CD4-positive, alpha-beta T cell treated with Interleukin-15 for 1 hour (primary cell): ENCODE data around the gene ANXA2R.
"Not testable (repeated sequence)": the region's sequence is repeated elsewhere in the genome, so short reads cannot be mapped to it uniquely, and the experiment has no call there.

ENCODE experiments used
- DNase-seq: peaks from one replicate; pipeline ENCODE4 v3.0.0-alpha.2; 2020

ANXA2R gene

DNA sequence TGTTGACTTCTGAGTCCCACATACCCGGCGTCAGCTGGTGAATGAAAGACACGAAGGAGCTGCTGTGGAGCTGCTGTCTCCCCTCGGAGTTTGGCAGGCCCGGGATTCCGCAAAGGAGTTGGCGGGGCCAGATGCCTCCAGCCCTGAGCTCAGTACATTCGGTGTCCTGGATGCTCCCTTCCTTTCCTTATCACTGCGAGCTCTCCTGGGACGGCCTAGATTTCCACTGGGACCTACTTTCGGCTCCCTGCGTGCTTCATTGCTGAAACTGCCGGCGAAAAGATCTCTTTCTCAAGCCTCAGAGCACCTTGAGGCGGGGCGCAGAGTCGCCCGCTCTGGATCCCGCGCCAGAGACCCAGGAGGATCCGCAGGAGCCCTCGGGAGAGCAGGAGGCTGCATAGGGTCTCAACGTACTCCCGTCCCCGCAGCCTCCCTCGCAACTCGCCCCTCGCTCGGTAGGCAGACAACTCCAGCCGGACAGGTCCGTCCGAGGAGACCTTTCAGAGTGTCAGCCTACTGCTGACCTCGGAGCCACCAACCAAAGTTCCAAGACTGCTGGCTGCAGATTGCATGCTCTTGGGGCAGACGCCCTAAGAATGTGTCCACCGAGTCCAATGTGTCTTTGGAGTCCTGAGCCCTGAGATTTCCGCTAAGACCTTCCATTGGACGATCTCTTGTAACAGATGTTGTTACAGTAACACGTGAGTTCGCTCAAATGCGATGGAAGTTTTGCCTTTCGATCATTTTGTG lies 6.1 kb downstream of the ANXA2R start:
- no peak for DNase-seq

DNA sequence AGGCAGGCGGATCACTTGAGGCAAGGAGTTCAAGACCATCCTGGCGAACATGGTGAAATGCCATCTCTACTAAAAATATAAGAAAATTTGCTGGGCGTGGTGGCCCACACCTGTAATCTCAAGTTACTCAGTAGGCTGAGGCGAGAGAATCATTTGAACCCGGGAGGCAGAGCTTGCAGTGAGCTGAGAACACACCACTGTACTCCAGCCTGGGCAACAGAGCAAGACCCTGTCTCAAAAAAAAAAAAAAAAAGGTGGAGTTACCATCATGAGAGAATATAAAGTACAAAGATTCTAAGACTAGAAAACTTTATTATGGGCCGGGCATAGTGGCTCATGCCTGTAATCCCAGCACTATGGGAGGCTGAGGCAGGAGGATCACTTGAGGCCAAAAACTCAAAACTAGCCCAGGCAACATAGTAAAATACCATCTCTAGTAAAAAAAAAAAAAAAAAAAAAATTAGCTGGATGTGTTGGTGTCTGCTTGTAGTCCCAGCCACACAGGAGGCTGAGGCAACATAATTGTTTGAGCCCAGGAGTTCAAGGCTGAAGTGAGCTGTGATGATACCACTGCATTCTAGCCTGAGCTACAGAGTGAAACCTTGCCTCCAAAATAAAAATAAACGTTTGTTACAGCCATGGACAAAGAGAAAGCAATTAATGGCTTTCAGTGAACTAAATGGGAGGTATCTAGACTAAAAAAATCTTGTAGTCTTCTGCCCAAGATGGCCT lies 12.9 kb downstream of the ANXA2R start:
- no peak for DNase-seq

DNA sequence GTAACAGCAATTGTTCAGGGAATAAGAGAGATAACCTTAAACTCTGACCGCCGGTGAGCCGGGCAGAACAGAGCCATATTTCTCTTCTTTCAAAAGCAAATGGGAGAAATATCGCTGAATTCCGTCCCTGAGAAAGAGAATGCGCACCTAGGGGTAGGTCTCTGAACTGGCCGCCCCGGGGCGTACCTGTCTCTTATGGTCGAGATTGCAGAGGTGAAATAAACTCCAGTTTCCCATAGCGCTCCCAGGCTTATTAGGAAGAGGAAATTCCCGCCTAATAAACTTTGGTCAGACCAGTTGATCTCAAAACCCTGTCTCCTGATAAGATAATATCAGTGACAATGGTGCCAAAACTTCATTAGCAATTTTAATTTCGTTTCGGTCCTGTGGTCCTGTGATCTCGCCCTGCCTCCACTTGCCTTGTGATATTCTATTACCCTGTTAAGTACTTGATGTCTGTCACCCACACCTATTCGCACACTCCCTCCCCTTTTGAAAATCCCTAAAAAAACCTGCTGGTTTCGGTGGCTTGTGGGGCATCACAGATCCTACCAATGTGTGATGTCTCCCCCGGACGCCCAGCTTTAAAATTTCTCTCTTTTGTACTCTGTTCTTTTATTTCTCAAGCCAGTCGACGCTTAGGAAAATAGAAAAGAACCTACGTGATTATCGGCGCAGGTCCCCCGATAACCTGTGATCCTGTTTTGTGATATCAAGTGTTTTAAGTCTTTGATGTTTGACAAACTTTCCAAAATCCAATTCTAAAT lies 14.8 kb downstream of the ANXA2R start:
- not testable (repeated sequence) for DNase-seq

DNA sequence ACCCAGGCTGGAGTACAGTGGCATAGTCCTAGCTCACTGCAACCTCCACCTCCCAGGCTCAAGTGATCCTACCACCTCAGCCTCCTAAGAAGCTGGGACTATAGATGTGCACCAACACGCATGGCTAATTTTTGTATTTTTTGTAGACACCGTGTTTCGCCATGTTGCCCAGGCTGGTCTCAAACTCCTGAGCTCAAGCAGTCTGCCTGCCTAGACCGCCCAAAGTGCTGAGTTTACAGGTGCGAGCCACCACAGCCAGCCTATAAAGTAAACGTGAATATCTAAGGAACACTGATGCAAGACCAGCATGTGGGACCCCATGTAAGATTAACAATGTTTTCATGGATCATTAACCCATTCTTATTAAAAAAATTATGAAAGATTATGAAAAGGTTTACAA lies 15.9 kb downstream of the ANXA2R start:
- DNase-seq: no peak

DNA sequence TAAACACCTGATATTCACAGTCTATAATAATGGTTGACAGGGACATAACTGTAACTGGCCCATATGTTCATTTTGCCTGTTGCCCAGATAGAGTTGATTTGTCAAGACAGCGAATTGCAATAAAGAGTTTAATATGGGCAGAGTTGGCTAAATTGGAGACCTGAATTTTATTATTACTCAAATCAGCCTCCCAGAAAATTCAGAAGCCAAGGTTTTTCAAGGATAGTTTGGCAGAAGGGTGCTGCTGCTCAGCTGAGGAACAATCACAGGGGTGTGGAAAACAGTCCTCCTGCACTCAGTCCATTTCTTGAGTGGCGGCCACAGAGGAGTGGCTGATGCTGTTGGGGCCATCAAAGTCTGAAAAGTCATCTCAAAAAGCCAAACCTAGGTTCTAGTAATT lies 19.0 kb downstream of the ANXA2R start:
- no peak for DNase-seq

DNA sequence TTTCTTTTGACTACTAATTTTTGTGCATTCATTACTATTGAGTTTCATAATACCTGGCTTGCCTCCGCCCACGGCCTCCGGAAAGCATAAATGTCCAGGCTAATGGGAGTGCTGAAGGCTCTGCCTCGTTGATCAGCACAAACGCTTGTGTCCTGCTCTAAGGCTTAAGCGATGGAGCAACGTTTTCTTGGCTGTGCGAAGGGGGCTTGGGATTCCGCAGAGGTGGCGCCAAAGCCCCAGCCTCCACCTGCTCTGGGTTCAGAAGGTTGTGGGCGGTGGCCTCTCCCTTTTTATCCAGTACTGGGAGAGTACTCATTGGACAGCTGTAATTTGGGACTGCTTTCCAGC lies 19.7 kb downstream of the ANXA2R start:
- DNase-seq: no peak

DNA sequence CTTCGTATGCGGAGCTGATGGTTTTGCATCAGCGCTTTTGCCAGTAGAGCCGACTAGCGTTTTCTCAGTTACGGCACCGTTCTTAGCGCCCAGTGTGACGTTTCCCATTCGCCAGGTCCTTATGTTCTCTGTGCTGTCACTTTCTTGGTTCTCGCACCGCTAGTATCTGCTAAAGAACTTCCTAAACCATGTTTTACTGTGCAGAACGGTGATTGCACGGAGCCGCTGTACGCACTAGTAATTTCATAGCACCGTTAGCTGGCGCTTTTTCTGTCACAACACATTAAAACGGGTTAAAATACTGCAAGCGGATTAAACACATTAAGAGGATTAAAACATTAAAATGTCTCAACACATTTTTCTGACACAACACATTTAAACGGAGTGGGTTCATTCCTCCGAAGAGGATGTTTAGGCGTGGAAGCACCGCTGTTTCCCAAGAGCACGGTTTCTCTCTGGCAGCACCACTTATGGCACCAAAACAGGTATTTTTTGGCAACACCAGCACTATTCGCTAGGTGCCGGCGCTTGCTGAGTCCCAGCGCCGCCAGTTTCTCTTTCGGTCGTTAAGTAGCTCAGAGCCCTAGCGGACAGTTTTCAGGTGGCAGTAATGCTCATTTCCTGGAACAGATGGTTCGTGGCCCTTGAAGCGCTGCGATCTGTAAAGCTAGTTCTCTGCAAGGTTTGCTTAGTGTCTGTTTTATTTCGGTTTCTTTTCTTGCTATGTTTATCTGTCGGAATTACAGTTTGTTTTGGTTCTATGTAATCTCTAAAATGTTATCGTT lies 20.3 kb downstream of the ANXA2R start:
- peak; percentile 91 for DNase-seq

DNA sequence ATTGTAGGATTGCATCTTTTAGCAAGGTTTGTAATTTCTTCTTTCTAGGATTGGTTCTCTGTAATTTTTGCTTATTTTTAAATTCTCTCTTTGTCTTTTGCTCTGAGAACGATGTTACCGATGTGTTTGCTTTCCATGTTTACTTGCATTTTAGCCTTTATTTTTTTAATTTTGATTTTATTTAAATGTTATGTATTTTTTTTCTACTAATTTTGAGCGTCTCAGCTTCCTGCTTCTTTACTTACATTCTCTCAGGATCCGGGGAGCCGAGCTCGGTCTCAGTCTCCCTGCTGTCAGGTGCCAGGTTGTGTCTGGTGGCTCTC lies 20.9 kb downstream of the ANXA2R start:
- DNase-seq: no peak

DNA sequence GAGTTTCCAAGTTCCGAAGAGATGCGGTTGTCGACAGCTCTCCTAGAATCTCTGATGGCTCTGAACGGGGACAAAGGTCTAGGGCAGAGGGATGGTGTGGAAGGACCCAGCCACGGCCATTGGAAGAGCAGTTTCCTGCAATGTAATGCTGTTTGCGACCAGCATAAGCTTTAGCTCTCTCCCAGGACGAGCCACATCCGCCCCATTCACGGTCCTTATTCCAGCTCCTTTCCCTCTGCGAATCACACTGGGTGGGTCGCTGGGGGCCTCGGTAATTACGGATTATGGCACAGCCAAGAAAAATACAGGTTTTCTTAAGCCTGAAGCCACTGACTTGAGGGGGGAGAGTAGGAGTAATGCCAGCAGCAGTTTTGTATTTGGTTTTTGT lies 22.7 kb downstream of the ANXA2R start:
- DNase-seq: peak; percentile 43

DNA sequence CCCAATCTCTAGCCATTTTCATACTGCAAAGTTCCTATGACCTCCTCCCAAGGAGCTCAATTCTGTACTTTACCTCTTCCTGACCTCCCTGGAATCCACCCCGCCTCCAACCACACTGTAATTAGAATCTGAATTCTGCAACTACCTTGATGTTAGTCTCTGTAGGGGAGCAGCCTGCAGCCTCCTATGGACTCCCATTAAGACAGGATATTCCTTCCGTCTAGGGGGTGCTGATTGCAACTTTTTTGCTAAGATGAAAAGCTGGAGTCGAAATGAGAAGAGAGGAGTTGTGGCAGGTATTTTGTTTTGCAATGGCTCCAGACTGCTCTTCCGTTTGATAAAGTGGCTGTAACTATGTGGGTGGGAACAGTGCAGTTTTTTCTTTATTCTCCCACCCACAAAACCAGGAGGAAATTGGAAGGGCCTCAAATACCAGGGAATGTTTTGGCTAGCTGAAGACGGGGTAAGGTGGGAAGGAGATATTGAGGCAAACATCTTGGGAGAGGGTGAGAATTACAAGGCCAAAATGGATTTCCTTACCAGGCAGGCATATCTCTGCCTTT lies 23.8 kb downstream of the ANXA2R start:
- DNase-seq: no peak

DNA sequence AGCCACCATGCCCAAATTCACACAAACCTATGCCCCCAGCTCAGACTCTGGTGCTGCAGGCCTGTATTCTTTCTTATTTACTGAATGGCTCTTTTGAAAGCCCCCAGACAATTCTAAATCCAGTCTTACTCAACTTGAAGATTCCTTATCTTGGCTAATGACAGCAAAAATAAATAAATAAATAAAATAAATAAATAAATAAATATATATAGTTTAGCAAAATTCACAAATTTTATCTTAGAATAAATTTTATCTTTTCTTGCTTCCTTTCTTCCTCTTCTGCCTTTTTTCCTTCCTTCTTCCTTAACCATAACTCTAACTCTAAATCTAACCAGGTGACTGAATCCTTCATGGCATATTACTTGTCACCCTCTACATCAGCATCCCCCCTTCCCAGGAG lies 25.6 kb downstream of the ANXA2R start:
- no peak for DNase-seq

DNA sequence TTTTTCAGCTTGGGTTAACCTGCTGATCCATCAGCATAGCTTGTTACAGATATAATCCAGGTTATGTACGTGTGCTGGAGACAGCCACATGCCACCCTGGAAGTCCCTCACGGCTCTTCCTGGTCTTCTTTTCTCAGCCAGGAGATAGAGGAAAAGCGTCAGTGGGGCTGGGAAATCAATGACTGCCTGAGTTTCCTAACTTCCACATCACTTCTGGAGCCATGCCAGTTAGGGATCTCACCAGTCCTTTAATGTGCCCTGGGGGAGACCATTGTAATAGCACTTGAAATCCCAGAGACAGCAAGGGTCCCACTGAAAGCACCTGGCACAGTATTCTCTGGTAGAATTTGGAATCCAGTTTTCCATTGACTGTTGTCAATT lies 29.2 kb downstream of the ANXA2R start:
- no peak for DNase-seq

DNA sequence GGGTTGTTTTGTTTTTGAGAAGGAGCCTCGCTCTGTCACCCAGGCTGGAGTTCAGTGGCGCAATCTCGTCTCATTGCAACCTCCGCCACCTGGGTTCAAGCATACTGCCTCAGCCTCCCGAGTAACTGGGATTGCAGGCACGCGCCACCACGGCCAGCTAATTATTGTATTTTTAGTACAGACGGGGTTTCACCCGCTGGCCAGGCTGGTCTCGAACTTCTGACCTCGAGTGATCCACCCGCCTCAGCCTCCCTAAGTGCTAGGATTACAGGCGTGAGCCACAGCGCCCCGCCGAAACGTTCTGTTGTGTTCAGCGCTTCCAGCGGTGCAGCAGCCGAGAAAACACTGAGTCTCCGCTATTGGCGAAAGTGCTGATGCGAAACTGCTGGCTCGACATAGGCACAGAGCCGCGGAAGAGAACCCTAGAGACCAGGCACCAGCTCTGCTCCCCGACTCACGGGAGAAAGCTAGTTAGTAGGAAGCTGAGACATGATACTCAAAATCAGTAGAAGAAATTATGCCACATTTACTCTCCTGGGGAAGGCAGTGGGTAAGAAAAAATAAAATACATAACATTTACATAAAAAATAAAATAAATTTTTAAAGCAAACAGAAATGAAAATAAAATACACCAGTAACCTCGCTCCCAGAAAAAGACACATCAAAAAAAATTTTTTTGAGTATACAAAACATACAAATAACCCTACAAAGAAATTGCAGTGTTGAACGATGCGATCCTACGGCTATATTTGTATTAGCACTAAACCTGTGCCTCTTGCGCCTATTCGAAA lies 31.6 kb downstream of the ANXA2R start:
- peak; percentile 94 for DNase-seq

DNA sequence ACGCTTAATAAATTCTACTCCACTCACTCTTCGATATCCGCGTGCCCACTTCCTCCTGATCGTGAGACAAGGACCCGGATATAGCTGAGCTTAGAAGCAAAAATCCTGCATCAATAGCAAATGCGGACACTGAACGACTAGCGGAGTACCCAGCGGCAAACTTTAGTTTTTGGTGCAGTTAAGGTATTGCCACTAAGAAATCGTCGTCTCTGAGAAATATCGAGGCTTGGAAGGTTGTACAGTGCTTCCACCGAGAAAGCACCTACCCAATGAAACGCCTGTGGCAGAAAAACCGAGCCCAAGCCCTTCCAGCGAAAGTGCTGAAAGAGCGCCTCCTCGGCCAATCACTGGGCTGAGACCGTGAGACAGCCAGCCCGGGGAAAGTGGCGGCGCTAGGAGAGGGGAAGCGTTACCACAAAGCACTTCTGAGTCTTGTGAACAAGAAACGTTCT lies 32.2 kb downstream of the ANXA2R start:
- peak; percentile 87 for DNase-seq

DNA sequence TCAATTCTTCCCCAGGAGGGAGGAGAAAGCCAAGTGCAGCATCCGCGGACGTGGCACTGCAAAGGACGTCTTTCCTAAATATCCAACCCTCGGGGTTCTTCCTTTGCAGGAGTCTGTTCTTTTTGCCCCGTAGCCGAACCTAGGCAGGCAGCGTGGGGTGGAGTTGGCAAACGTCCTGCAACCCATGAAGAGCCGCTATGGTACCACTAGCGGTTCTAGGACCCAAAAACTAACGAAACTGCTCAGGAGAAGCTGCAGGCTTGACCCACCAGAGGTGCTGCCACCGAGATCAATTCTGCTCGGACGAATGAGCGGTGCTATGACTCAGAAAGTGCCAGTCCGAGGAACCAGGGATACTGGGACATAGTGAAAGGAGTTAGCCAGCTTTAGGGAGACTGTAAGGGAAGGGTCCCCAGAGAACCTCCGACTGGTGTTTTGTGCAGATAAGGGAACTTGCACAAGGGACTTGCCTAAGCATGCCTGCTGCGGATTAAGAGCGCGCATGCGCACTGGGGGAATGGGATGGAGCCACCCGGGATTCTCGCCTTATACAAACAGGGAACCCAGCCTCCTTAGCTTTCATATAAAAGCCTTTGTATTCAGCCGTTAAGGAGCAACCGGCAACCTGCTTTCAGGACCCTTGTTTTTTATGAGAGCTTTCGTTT lies 32.7 kb downstream of the ANXA2R start:
- DNase-seq: peak; percentile 83

DNA sequence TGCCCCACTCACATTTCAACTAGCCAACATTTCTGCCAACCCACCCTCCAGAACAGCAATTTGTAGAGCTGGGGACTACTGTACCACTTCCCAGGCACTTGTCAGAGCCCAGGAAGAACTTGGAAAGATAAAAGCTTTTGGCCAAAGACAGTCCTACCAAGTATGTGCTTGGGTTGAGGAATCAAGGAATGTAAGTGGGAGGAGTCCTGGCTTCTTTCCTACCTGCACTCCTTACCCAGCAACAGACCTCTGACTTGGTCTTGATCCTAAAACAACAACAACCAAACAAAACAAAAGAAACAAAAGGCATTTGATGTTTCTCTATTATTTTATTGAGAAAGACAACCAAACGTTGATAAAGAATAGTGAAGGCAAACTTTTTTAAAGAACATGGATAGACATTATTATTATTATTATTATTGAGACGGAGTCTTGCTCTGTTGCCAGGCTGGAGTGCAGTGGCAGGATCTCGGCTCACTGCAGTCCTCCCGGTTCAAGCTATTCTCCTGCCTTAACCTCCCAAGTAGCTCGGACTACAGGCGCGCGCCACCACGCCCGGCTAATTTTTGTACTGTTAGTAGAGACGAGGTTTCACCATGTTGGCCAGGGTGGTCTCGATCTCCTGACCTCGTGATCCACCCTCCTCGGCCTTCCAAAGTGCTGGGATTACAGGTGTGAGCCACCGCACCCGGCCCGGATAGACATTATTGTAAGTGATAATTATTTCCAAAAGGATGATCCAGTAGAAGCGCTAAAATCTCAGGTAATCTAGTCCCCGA lies 33.5 kb downstream of the ANXA2R start:
- no peak for DNase-seq

DNA sequence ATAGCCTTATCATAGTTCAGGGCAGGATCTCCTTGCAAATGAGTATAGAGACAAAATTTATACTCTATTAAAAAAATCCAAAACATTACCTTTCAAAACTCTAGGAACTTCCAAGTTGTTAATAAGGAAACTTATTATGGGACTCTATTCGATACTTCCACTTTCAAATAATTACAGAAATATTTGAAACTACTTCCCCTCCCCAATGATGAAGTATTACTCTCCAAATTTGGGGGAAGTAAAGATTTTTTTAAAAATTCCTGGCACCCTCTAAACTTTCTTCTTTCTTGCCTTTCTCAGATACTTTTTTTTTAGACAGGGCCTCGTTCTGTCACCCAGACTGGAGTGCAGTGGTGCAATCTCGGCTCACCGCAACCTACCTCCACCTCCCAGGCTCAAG lies 35.1 kb downstream of the ANXA2R start:
- no peak for DNase-seq

DNA sequence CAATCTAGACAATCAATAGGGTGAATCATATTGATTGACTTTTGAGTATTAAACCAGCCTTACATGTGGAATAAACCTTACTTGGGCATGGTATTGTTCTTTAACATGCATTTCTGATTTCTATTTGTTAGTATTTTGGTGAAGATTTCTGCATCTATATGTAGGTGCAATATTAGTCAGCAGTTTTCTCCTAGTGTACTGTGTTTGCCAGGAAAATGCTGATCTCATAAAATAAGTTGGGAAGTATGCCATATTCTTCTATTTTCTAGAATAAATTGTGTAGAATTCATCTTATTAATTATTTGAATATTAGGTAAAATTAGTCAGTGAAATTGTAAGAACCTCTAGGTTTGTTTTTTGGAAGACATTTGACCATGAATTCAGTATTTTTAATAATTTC lies 38.4 kb downstream of the ANXA2R start:
- DNase-seq: no peak

DNA sequence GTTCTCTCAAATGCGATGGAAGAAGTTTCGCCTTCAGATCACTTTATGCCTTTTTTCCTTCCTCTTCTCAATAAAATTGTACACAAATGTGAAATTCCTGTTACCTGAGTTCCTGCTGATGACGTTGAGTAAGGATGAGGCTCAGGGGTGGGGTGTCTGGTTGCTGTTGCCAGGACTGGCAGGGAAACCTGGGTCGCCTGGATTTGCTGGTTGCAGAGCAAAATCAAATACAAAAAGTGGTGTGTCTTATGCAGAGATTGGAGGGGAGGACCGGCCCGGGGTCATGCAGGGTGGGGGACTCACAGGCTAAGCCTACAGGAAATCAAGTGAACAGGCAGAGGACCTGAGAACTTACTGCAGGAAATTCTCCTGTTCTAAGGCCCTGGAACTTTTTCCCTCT lies 39.2 kb downstream of the ANXA2R start:
- no peak for DNase-seq

DNA sequence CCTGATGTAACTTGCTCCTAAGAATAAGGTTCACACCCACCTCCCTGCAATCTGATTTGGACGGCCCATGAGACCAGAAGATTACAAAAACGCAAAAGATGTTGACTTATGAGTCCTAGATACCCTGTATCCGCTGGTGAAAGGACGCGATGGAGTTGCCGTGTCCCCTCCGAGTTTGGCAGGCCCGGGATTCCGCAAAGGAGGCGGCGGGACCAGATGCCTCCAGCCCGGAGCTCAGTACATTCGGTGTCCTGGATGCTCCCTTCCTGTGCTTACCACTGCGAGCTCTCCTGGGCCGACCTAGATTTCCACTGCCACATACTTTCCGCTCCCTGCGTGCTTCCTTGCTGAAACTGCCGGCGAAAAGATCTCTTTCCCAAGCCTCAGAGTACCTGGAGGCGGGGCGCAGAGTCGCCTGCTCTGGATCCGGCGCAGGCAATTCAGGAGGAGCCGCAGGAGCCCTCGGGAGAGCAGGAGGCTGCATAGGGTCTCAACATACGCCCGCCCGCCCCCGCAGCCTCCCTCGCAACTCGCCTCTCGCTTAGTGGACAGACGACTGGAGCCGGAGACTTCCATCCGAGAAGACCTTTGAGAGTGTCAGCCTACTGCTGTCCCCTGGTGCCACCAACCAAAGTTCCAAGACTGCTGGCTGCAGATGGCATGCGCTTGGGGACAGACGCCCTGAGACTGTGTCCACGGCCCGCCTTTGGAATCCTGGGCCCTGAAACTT lies 39.8 kb downstream of the ANXA2R start:
- no peak for DNase-seq
